Retinal pigment epithelial cell (primary cell): ENCODE results near the gene ZNF511.

Source experiments
- DNase-seq: peaks from one replicate; pipeline ENCODE4 v3.0.0-alpha.2; 2010; ENCODE audit warnings: low read depth
- H3K4me3 ChIP-seq: 2 replicates; pipeline ENCODE4 v1.5.1; 2011; ENCODE audit warnings: mild to moderate bottlenecking, low read length, control low read depth, moderate library complexity
- TF ChIP-seq, protein P1 (sequence below): conservative IDR thresholded peaks from 2 replicates; pipeline ENCODE4 v1.5.1; 2011; ENCODE audit warnings: low read depth, low read length, control low read depth, inconsistent platforms

Gene ZNF511

DNA sequence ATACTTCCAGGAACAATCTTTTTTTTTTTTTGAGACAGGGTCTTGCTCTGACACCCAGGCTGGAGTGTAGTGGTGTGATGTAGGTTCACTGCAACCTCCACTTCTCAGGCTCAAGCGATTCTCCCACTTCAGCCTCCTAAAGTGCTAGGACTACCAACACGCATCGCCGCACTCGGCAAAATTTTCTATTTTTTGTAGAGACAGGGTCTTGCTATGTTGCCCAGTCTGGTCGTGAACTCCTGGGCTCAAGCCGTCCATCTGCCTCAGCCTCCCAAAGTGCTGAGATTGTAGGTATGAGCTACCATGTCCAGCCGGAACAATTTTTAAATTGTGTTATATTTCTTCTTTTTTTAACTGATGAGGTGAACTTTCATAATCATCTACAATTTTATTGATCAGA, 2.1 kb downstream of the ZNF511 start:
- DNase-seq, result no peak
- H3K4me3 ChIP-seq, result no peak overlapping the region
- TF ChIP-seq, protein P1, sequence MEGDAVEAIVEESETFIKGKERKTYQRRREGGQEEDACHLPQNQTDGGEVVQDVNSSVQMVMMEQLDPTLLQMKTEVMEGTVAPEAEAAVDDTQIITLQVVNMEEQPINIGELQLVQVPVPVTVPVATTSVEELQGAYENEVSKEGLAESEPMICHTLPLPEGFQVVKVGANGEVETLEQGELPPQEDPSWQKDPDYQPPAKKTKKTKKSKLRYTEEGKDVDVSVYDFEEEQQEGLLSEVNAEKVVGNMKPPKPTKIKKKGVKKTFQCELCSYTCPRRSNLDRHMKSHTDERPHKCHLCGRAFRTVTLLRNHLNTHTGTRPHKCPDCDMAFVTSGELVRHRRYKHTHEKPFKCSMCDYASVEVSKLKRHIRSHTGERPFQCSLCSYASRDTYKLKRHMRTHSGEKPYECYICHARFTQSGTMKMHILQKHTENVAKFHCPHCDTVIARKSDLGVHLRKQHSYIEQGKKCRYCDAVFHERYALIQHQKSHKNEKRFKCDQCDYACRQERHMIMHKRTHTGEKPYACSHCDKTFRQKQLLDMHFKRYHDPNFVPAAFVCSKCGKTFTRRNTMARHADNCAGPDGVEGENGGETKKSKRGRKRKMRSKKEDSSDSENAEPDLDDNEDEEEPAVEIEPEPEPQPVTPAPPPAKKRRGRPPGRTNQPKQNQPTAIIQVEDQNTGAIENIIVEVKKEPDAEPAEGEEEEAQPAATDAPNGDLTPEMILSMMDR, result no peak

GRCh38 chr10:133311570-133311969, 2.9 kb downstream of the ZNF511 start:
- DNase-seq, result no peak
- TF ChIP-seq, protein P1, result no peak
- no peak overlapping the region for H3K4me3 ChIP-seq

DNA sequence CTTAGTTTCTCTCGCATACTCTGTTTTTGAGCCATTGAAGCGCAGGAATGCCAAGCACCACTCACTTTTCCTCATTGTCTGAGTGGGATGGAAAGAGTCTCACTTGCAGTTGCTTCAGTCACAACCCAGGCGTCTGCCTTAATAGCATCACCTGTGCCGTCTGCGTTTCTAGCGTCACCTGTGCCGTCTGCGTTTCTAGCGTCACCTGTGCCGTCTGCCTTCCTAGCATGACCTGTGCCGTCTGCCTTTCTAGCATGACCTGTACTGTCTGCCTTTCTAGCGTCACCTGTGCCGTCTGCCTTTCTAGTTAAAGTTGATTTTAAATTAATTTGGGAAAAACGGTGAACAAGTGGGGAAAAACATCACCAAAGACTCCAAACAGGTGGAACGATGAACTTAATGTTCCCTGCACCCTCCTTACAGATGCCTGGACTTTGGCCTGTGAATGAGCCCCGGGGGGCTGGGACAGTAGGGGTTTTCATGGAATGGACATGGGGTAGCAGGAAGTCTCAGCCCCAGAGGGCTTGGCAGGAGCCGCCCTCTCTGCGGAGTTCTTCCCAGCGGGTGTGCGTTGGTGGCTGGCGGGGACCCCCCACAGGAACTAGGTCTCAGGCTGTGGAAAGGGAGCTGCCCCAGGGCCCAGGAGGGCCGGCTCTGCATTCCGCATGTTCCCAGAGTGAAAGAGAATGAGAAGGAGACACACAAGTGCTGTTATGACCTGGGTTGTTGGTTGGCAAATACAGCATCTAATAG, 3.5 kb downstream of the ZNF511 start:
- TF ChIP-seq, protein P1, result no peak
- H3K4me3 ChIP-seq, result no peak overlapping the region
- no peak for DNase-seq

DNA sequence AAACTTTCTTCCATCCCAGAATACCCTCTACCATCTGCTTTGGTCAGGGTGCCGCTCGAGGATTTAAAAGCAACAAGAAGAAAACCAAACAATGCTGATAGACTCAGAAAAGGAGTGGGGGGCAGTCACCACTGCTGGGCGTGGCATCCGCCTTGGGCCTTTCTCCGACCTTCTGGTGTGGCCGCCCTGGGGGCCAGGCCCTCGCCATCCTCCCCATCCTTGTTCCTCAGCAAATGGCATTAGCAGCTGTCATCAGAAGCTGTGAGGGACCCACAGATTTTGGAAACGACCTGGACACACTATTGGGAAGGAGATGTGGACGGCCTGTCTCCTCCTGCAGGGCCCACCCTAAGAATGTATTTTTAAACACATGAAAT, 4.0 kb downstream of the ZNF511 start:
- TF ChIP-seq, protein P1, result no peak
- DNase-seq, result no peak

DNA sequence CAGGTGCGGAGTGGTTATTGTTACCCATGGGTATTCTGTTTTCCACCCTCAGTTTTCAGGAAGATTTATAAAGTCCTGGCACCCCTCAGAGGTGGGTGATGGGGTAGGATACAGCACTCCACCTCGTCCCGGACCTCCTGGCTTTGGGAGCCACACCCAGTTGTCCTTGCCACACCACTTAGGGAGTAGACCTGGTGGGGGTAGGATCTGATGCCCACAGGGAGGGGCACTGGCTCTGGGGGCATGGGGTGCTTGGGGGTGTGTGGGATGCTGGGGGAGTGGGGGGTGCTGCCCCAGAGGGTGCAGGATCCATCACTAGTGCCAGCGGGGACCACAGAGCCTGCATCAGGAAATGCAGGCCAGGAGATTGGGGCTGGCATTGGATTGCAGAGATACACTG, 4.5 kb downstream of the ZNF511 start:
- TF ChIP-seq, protein P1, result no peak
- DNase-seq, result no peak
- no peak overlapping the region for H3K4me3 ChIP-seq

More for the DNA sequence above, 4.0 kb downstream of the ZNF511 start:
- no peak overlapping the region for H3K4me3 ChIP-seq

DNA sequence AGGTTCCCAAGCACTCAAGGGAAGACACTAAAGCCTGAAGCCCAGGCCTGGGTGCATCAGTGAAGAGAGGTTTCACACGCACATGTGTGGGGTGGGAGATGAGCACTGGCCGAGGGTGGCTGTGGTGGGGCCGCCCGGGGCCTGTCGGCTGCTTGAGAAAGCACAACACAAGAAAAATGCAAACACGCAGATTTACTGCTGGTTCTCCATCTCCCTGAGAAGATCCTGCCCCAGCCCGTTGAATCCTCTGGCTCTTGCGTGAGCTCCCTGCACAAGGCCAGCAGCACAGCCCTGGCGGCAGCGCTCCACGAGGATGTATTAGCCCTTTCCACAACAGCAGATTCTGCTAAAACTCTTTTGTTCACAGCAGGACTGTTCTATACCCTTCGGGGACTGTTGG, 6.2 kb downstream of the ZNF511 start:
- DNase-seq, result no peak
- TF ChIP-seq, protein P1, result no peak
- H3K4me3 ChIP-seq, result no peak overlapping the region

GRCh38 chr10:133315847-133316246, 7.1 kb downstream of the ZNF511 start:
- H3K4me3 ChIP-seq, result no peak overlapping the region
- DNase-seq, result no peak
- TF ChIP-seq, protein P1, result no peak
